LNCaP clone FGC (cell line): ENCODE measurements around the gene MAPKAP1.

Experiments
- DNase-seq: peaks from one replicate; pipeline ENCODE4 v3.0.0-alpha.2; 2011; ENCODE audit warnings: low read depth
- H3K4me3 ChIP-seq: 2 replicates; pipeline ENCODE4 v1.5.1; 2011; ENCODE audit warnings: mild to moderate bottlenecking, low read depth, low read length, control low read depth
- CTCF ChIP-seq: IDR thresholded peaks from 2 replicates; pipeline ENCODE4 v1.5.1; 2012; ENCODE audit warnings: mild to moderate bottlenecking; ENCODE audit not compliant: control insufficient read depth, insufficient read depth; ENCODE audit errors: extremely low read depth

Gene MAPKAP1

GRCh38 chr9:125444166-125444565, 262.8 kb downstream of the MAPKAP1 start:
- no peak for TF ChIP-seq CTCF
- no peak for DNase-seq
- H3K4me3 ChIP-seq, result no peak overlapping the region

GRCh38 chr9:125443367-125443766, 263.6 kb downstream of the MAPKAP1 start:
- no peak for DNase-seq
- no peak overlapping the region for H3K4me3 ChIP-seq
- no peak for TF ChIP-seq CTCF

GRCh38 chr9:125442452-125442851, 264.6 kb downstream of the MAPKAP1 start:
- H3K4me3 ChIP-seq, result no peak overlapping the region
- DNase-seq, result no peak
- no peak for TF ChIP-seq CTCF

GRCh38 chr9:125440411-125440810, 266.6 kb downstream of the MAPKAP1 start:
- DNase-seq, result no peak
- TF ChIP-seq CTCF, result no peak
- H3K4me3 ChIP-seq, result no peak overlapping the region

GRCh38 chr9:125439434-125440272, 267.4 kb downstream of the MAPKAP1 start:
- no peak for TF ChIP-seq CTCF
- DNase-seq, result no peak
- no peak overlapping the region for H3K4me3 ChIP-seq

- no peak for TF ChIP-seq CTCF
- DNase-seq, result no peak
- H3K4me3 ChIP-seq, result no peak overlapping the region
These were observed 268.2 kb downstream of the MAPKAP1 start for GRCh38 chr9:125438506-125439433.
